Peyer's patch (tissue), 4 donors: ENCODE measurements around the gene PCMT1.
"Not testable (repeated sequence)": the region's sequence is repeated elsewhere in the genome, so short reads cannot be mapped to it uniquely, and the experiment has no call there.

Source experiments
- CTCF ChIP-seq, 6 experiments: fragments of 450-650 bp in 4 of 6; fragments of 200-600 bp in 2 of 6; sonication (generic) in 1 of 6; IDR thresholded peaks; one replicate each; pipeline ENCODE4 v1.5.1; 2017 to 2019; ENCODE audit warnings: antibody characterized with exemption in 6 of 6, mild to moderate bottlenecking in 3 of 6, moderate library complexity in 1 of 6
- POLR2A ChIP-seq, 2 donors: fragments of 450-650 bp; IDR thresholded peaks; one replicate each; pipeline ENCODE4 v1.5.1; 2017; ENCODE audit warnings: antibody characterized with exemption in 2 of 2, mild to moderate bottlenecking in 2 of 2, moderate library complexity in 2 of 2

- not testable (repeated sequence) for TF ChIP-seq POLR2A, CTCF (IDR thresholded peaks at IDR 0.05)
Measured at GRCh38 chr6:149751920-149752319, 2.4 kb downstream of the PCMT1 start.
